ENCODE results near the gene ANKRD45.
"Not testable (repeated sequence)": the region's sequence is repeated elsewhere in the genome, so short reads cannot be mapped to it uniquely, and the experiment has no call there.

ANKRD45 gene

GRCh38 chr1:173608503-173609216 is 61.0 kb downstream of the ANKRD45 start:
- H3K4me3 ChIP-seq (replicated peaks in 1 of 2; ENCODE audit: low read depth in 2 of 2, low read length in 2 of 2), result no peak overlapping the region
- no peak for TF ChIP-seq CTCF (IDR thresholded peaks at IDR 0.05; ENCODE audit: low read depth, low read length)
- DNase-seq (ENCODE audit: low read depth in 2 of 2), result no peak

- TF ChIP-seq CTCF (IDR thresholded peaks at IDR 0.05; ENCODE audit: low read depth, low read length), result no peak
- DNase-seq (ENCODE audit: low read depth in 2 of 2), result peak; percentile 82 to 91
- peak within 1 kb of the TSS; percentile 21 to 44 for H3K4me3 ChIP-seq (replicated peaks in 1 of 2; ENCODE audit: low read depth in 2 of 2, low read length in 2 of 2)
Measured at GRCh38 chr1:173603056-173603591, 66.5 kb downstream of the ANKRD45 start, which contains the start of gene SLC9C2. Gene SLC9C2, minus strand, starts transcription at chr1:173603072. Its CDS starts 1,296 bp downstream, at chr1:173601776.

DNA sequence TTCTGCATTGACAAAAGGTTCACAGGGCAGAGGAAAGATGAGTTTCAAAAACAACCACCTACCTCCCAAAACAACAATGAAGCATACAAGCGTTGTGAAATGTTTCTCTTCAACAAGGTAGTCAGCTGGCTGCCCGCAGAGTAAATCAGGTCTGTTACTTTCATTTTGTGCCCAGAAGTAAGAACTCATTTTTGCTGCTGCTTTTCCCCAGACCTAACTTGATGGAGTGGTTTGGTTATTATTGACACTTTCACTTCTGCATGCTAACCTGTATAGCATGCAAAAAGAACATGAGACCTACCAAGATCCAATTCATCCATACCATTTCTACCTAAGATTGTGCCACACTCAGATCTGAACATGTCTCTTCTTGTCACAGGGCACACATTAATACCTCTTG is 68.1 kb downstream of the ANKRD45 start:
- no peak overlapping the region for H3K4me3 ChIP-seq (replicated peaks in 1 of 2; ENCODE audit: low read depth in 2 of 2, low read length in 2 of 2)
- no peak for DNase-seq (ENCODE audit: low read depth in 2 of 2)
- no peak for TF ChIP-seq CTCF (IDR thresholded peaks at IDR 0.05; ENCODE audit: low read depth, low read length)

DNA sequence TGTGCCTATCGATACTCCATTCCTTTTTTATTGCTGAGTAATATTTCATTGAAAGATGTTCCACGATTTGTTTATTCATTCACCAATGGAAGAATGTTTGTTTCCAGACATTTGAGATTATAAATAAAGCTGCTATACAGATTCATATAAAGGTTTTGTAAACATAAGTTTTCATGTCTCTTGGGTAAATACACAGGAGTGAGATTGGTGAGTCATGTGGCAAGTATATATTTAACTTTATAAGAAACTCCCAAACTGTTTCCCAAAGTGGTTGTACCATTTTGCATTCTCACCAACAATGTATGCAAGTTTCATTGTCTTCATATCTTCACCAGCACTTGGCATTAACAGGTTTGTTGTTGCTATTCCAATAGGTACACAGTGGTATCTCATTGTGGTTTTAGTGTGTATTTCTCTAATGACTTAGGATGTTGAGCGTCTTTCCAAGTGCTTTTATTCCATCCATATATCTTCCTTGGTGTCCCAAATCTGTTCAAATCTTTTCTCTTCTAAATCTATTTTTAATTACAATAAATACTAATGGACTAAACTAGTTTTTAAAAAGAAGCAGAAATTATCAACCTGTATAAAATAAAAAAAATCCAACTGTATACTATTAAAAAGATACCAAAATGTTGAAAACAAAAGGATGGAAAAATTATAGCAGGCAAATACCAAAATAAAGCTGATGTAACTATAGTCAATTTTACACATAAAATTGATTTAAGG is 73.4 kb downstream of the ANKRD45 start:
- TF ChIP-seq CTCF (IDR thresholded peaks at IDR 0.05; ENCODE audit: low read depth, low read length), result no peak
- H3K4me3 ChIP-seq (replicated peaks in 1 of 2; ENCODE audit: low read depth in 2 of 2, low read length in 2 of 2), result no peak overlapping the region
- no peak for DNase-seq (ENCODE audit: low read depth in 2 of 2)

- DNase-seq (ENCODE audit: low read depth in 2 of 2); H3K4me3 ChIP-seq (replicated peaks in 1 of 2; ENCODE audit: low read depth in 2 of 2, low read length in 2 of 2): not testable (repeated sequence)
Measured at GRCh38 chr1:173591138-173591537, 78.5 kb downstream of the ANKRD45 start.

DNA sequence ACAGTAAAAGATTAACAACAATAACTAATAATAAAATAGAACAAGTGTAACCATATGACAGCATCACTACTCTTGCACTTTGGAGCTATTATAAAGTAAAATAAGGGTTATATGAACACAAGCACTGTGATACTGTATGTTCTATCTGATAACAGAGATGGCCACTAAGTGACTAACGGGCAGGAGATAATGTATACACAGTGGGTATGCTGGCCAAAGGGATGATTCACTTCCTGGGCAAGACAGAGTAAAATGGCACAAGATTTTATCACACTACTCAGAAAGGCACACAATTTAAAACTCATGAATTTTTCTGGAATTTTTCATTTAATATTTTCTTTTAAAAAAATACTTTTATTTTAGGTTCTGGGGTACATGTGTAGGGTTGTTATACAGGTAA is 79.1 kb downstream of the ANKRD45 start:
- TF ChIP-seq CTCF (IDR thresholded peaks at IDR 0.05; ENCODE audit: low read depth, low read length), result no peak
- no peak overlapping the region for H3K4me3 ChIP-seq (replicated peaks in 1 of 2; ENCODE audit: low read depth in 2 of 2, low read length in 2 of 2)
- peak; percentile 8 for DNase-seq (ENCODE audit: low read depth in 2 of 2)

- DNase-seq (ENCODE audit: low read depth in 2 of 2), result no peak
- no peak for TF ChIP-seq CTCF (IDR thresholded peaks at IDR 0.05; ENCODE audit: low read depth, low read length)
- no peak overlapping the region for H3K4me3 ChIP-seq (replicated peaks in 1 of 2; ENCODE audit: low read depth in 2 of 2, low read length in 2 of 2)
Measured at GRCh38 chr1:173581383-173582079, 88.1 kb downstream of the ANKRD45 start.
